LoVo (cell line): ENCODE data around the gene ARHGAP8.

ENCODE experiments used
- DNase-seq: peaks from one replicate; pipeline ENCODE4 v3.0.0-alpha.2; 2016; ENCODE audit warnings: low spot score

Gene ARHGAP8

GRCh38 chr22:44804327-44804726 lies 52.0 kb downstream of the ARHGAP8 start:
- DNase-seq, result no peak

GRCh38 chr22:44805711-44806110 lies 53.3 kb downstream of the ARHGAP8 start:
- DNase-seq, result no peak

GRCh38 chr22:44807232-44807631 lies 54.9 kb downstream of the ARHGAP8 start:
- DNase-seq, result no peak

GRCh38 chr22:44807915-44808690 lies 55.7 kb downstream of the ARHGAP8 start:
- no peak for DNase-seq

GRCh38 chr22:44809456-44809855 lies 57.1 kb downstream of the ARHGAP8 start:
- DNase-seq, result no peak

- DNase-seq, result no peak
These were observed 58.8 kb downstream of the ARHGAP8 start for GRCh38 chr22:44811141-44811540.

DNA sequence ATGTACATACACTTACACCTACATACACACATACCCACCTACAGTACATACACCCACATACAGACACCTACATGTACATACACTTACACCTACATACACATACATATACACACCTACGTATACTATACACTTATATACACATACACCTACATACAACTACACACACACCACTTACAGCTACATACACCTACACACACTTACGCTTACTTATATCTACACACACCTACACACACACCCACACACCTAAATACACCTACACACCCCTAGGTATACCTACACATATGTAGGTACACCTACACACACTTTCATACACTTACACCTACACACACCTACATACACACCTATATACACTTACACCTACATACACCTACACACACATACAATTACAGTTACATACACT lies 61.0 kb downstream of the ARHGAP8 start:
- no peak for DNase-seq

- no peak for DNase-seq
These were observed 62.1 kb downstream of the ARHGAP8 start for GRCh38 chr22:44814266-44815098.

GRCh38 chr22:44815099-44816070 lies 63.0 kb downstream of the ARHGAP8 start:
- no peak for DNase-seq

GRCh38 chr22:44816141-44816540 lies 63.8 kb downstream of the ARHGAP8 start:
- DNase-seq, result no peak

- no peak for DNase-seq
These were observed 66.4 kb downstream of the ARHGAP8 start for GRCh38 chr22:44818727-44819126.

DNA sequence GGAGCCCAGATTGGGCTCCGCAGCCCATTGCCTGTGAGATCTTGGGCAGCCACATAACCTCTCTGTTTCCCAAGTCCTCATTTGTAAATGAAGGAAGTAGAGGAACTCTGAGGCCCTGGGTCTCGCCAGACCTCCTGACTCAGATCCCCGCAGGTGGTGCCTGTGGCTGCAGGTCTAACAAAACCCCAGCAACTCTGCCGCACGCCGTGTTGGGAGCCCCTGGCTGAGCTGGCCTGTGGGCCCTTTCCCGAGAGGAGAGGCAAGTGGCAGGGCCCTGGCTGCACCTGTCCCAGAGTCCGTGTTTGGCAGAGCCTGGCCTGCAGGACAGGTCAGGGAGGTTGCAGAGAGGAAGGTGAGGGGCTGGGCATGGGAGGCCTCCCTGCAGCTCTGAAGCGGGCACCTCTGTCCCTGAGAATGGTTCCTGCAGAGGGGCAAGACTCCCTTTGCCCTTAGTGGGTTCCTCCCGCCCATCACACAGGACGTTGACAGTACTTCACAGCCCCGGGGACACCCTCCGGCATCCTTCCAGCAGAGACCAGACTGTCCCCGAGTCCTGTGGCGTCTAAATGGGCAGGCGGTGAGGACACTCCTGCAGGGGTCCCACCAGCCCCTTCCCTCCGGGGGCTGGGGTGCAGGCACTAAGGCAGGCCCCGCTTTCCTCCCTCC lies 67.7 kb downstream of the ARHGAP8 start:
- DNase-seq, result no peak

DNA sequence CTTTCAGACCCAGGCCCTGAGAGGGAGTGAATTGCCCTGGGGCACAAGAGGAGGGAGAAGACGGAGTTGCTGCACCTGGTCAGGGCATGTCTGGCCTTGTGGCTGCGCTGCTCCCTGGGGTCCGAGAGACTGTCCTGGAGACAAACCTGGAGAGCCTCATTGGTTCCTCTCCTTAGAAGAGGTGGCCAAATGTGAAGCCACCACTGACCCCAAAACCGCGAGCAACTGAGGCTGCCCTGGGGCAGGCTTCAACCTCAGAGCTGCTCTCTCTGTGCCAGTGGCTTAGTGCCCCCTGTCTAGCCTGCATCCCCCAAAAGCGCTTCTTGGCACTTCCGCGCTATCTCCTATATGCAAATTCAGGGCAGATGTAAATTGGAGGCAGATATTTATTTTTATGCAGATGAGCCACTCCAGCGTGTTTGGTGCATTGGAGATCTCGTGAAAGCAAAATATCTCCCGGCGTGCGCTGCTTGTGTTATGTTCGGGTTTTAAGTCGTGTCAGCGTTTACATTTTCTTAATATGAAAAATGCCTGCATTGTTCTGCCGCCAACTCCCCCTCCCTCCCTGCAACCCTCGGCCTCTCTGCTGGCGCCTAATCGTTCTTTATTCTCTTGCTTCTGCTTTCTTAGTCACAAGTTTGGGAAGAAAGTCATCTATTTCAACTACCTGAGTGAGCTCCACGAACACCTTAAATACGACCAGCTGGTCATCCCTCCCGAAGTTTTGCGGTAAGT lies 69.5 kb downstream of the ARHGAP8 start:
- no peak for DNase-seq

DNA sequence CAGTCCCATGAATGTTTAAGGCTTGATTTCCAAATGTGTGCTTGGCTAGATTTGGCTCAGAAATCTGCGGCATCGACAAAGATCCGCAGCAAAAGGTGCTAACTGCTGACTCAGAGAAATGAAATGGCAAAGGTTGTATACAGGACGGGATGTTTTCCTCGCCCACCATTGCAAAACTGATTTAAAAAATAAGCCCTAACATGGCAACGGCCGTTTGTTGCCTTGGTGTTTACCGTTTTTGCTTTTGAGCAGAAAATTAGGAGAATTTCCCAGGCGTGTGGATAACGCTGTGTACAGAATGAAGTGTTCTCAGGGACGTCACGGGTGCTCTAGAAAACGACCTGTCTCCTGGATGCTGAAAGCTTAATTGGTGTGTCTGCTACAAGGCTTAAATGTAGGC lies 70.2 kb downstream of the ARHGAP8 start:
- no peak for DNase-seq

DNA sequence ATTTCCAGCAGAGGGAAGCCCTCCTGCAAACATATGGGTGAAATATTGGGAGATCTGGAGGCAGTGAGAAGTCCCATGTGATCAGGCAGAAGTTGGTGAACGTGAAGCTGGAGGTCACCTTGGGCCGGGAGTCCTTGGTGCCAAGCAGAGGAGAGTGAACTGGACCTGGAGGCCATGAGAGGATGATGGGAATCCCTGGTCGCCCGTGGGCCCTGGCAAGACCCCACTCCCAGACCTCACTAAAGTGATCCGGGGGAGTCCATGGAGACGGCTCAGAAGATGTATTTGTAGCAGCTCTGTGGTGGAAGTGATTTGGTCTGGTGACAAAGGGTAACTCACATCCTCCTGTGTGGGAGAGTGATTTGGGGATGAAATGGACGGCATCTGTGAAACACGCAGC lies 71.0 kb downstream of the ARHGAP8 start:
- DNase-seq, result no peak

DNA sequence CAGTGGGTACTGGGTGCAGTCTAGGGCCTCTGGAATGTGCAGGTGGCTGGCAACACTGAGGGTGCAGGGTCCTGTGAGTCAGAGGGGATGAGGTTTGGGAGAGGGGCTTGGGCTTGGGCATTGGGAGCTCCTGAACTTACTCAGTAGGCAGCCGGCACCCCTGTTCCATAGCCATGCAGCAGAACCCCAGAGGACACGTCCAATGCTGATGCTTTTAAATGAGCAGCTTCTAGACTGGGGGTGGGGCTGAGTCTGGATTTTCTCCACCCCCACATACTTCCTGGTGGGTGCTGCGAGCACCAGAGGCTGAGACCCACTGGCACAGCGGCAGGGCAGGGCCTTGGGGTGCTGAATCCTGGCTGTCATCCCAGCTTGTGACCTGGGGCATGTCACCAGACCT lies 71.4 kb downstream of the ARHGAP8 start:
- DNase-seq, result no peak

DNA sequence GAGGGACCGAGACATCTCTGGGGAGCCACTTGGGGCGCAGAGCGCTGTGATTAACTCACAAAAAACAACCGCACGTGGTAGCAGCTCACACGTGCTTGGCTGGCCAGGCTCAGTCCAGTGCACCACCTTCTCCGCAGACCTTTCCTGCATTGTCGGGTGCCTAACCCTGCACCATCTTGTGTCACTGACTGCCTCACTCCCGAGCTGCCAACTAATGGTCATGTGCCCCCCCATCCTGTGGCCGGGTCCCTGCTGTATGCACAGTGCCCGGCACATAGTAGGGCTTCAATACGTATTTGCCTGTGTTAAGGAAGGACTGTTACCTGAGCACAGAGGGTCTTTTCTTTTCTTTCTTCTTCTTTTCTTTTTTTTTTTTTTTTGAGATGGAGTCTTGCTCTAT lies 71.9 kb downstream of the ARHGAP8 start:
- DNase-seq, result no peak

DNA sequence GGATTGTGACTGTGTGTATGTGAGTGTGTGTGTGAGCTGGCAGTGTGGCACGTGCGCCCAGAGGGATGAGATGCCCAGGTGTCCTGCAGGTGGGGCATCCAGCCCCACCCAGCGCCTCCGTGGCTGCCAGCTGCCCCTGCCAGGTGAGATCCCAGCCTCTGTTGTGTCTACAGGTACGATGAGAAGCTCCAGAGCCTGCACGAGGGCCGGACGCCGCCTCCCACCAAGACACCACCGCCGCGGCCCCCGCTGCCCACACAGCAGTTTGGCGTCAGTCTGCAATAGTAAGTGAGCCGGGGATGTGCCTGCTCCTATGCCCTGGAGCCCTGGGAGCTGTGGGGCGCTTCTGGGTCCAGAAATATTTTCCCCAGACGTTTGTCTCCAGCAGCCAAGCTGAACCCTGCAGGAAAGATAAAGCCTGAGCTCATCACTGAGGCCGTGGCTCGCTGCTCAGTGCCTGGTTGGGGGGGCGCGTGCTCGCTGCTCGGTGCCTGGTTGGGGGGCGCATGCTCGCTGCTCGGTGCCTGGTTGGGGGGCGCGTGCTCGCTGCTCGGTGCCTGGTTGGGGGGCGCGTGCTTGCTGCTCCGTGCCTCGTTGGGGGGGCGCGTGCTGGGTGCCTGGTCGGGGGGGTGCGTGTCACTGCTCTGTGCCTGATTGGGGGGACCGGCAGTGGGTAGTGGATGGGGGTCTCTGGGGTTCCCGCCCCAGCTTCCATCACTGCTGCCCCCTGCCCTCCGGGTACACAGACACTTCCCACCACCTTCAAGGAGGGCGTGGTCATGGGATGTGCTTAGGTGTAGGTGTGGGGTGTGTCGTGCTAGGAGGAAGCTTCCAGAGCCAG lies 73.2 kb downstream of the ARHGAP8 start:
- DNase-seq, result no peak

- no peak for DNase-seq
These were observed 75.4 kb downstream of the ARHGAP8 start for GRCh38 chr22:44827666-44828190.

- no peak for DNase-seq
These were observed 75.8 kb downstream of the ARHGAP8 start for GRCh38 chr22:44828193-44828592.
